SH-SY5Y (cell line): Measurements from ENCODE around the gene SNAP25.

Source experiments
- GATA2 ChIP-seq: IDR thresholded peaks from 2 replicates; pipeline ENCODE4 v1.6.1; 2011; ENCODE audit warnings: mild to moderate bottlenecking, low read depth, low read length
- GATA3 ChIP-seq: IDR thresholded peaks from 2 replicates; pipeline ENCODE4 v1.6.1; 2011; ENCODE audit warnings: low read depth, mild to moderate bottlenecking, low read length, moderate library complexity

Gene SNAP25

DNA sequence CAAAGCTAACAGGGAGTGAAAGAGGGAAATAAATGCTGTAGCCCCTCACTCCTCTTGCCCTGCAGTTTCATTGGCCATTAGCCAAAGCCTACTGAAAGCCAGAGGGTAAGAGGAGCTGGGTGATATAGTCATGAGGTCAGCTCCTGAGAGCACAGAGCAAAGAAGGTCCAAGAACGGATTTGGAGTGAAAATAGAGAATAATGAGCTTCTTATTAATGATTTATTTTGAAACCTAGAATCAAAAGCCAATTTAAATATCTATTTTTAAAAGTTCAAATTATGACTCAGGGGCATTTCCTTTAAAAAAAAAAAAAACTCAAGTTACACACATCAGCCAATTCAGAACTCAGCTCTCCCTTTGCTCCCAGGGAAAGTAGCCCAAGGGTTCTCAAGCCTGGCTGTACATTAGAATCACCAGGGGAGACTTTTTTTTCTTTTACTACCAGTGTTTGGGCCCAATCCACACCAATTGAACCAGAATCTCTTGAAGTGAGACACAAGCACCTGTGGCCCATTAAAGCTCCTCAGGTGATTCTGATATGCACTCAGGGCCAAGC lies 79.1 kb downstream of the SNAP25 start:
- no peak for TF ChIP-seq GATA3
- TF ChIP-seq GATA2: no peak

DNA sequence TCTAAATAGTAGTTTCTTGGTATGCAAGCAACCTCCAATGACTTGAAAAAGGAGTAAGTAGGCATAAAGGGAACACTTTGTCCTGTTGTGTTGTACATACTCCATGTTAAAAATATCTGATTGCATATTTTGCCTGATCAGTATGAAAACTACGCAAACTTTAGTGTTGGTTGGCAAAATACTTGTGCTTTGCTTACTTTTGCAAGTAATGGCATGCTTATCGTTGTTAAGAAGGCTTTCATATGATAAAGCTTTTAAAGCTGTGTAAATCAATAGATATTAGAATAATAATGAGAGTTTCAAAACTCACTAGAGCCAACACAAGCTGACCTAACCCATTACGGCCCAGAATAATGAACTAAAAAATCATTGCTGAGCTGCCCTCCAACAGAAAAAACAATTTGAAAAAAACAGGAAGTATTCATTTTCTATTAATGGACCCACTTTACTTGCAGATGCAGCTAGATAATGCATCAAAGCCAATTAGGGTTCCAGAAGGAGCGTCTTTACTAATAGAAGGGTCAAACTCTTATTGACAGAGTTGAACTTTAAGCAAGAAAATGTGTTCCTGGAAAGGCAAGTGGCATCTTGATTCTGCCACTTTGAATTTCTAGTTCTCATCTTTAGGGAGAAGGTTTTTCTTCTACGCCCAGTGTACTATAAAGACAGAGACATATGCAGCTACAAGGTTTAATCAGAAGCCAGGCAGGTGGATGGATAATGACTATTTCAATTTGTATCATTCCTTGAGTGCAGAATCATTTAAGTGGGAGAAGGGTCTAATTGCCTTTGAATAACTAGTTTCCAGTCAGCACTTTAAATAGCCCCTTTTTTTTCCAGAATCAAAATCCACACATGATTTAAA lies 82.2 kb downstream of the SNAP25 start:
- TF ChIP-seq GATA2 (no peak), GATA3 (no peak)

DNA sequence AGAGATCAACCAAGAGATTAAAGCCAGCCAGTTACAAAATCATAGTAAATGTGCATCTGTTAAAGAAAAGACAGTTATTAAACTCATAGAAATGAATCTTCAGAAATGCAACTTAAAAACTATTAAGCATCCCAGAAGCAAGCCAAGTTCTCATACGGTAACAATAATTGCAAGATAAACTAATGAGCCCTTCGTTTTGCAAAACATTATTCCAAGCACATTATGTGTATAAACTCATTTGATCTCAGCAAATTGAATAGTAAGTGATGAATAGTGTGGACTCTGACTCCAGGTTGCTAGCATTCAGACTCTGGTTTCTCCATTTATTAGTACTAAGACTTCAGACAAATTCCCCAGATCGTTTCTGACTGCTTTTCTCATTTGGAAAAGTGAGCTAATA lies 85.2 kb downstream of the SNAP25 start:
- TF ChIP-seq GATA2: no peak
- TF ChIP-seq GATA3: no peak

DNA sequence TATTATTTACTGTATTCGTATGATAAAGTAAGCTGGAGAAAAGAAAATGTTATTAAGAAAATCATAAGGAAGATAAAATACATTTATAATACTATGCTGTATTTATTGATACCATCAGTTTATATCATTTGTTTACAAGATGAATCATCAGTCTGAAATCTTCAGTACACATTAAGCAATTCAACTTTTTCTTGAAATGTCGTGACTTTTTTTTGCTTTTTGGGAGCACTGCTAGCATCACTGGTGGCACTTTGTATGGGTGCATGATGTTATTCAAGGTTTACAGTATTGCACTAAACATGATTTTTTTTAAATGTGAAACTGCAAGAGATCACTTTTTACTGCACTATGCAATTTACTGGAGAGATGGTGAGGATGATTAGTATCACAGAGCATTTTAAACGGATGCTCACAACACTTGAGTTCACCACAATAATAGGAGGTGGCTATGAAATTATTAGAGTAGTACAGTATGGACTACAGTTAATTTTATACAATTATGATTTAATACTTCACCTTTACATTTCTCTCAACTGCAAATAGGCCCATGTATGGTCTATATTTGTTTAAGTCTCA lies 85.9 kb downstream of the SNAP25 start:
- TF ChIP-seq GATA3 (no peak), GATA2 (no peak)

DNA sequence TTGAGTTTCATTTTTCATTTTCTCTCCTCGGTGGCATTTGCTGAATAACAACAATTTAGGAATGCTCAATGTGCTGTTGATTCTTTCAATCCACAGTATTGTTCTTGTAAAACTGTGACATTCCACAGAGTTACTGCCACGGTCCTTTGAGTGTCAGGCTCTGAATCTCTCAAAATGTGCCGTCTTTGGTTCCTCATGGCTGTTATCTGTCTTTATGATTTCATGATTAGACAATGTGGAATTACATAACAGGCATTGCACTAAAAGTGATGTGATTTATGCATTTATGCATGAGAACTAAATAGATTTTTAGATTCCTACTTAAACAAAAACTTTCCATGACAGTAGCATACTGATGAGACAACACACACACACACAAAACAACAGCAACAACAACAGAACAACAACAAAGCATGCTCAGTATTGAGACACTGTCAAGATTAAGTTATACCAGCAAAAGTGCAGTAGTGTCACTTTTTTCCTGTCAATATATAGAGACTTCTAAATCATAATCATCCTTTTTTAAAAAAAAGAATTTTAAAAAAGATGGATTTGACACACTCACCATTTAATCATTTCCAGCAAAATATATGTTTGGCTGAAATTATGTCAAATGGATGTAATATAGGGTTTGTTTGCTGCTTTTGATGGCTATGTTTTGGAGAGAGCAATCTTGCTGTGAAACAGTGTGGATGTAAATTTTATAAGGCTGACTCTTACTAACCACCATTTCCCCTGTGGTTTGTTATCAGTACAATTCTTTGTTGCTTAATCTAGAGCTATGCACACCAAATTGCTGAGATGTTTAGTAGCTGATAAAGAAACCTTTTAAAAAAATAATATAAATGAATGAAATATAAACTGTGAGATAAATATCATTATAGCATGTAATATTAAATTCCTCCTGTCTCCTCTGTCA lies 88.1 kb downstream of the SNAP25 start:
- TF ChIP-seq GATA2 (no peak), GATA3 (no peak)

DNA sequence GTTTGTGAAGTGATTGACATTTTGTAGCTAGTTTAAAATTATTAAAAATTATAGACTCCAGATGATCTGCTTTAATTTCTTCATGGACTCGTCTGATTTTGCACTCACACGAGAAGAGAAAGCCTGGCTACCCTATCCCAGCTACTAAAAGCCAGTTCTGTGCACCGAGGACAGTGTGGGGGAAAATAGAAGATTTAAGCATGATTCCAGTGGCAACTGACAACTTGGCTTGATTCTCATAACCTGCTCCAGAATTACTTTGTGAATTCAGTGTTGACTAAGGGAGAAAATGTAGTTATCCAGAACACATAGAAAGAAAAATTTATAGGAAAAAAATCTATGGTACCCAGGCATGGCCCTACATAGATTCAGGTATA lies 88.7 kb downstream of the SNAP25 start:
- TF ChIP-seq GATA2 (no peak), GATA3 (no peak)

DNA sequence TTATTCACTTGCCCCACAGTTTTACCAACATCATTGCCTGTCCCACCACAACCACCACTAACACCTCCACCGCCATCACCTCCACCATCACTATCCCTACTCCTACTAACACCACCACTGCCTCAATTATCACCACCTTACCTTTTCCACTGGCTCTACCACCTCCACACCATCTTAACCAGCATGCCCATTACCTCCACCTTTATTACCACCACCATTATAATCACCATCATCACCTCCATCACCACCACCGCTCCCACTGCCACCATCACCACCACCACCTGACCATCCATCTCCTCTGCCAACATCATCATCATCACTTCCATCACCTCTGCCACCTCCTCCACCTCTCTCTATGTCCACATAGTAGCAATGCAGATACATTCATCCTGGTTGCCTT lies 90.0 kb downstream of the SNAP25 start:
- no peak for TF ChIP-seq GATA3
- no peak for TF ChIP-seq GATA2

DNA sequence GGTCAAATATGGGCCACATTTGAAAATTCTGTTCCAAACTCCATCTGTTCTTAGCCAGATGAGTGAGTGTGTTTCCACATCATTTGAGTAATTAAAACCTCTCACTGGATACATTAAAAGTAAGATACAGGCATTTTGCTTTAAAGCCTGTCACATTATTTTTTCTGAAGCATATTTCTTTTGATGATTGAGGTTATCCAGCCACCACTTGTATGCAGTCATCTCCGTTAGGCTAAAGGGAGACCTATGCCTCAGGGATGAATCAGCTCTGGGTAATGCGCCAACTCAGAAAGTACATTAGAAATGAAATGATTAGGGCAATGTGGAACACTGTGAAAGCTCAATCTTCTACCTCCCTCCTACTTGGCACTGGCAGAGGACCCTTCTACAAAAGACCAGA lies 90.7 kb downstream of the SNAP25 start:
- TF ChIP-seq GATA3 (no peak), GATA2 (peak; percentile 56)

DNA sequence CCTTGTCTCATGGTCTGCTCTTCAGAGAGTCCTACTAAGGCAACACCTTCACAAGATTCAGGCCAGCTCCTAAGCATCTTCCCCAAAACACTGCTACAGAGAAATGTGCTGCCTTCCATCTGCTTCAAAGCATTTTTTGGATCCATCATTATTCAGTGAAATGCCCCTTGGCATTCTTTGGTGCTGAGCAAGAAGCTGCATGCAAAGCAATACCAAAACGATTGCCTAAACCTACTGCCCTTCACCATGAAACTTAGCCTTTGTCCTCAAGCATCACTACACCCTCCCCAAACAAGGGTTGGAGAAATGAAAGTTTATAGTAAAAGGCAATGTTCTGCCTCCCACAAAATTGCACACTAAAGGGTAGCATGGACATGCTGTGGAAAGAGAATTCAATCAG lies 93.5 kb downstream of the SNAP25 start:
- TF ChIP-seq GATA3: no peak
- TF ChIP-seq GATA2: no peak

DNA sequence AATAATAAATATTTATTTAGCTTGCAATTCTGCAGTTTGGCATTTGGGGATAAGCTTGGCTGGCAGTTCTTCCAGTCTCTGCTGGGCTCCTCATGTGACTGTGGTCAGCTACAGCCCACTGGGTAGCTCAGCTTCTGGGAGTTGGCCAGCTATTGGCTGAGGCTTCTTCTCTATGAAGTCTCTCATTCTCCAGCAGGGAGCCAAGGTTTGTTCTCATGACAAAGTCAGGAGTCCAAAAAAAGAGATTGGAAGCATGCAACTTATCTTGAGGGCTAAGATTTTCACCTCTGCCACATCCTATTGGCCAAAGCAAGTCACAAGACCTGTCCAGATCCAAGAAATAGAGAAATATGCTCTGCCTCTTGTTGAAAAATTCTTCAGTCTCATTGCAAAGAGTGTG lies 94.6 kb downstream of the SNAP25 start:
- TF ChIP-seq GATA2: no peak
- no peak for TF ChIP-seq GATA3

DNA sequence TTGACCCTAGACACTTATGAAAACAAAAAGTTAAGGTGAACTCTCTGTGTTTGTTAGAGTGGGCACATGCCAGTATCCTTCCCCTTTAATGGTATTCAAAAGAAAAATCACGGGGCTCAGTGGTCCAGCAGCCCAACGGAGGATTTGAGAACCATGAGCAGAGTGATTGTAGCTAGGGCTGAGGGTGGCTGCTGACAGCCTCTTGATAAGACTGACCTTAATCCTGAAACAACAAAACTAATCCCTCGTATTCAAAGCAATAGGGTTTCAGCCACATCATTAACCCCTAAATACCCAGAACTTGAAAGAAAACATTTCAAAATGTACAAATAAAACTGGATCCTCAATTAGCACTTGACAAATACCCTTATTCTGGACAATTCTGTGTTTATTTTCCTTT lies 95.1 kb downstream of the SNAP25 start:
- no peak for TF ChIP-seq GATA2
- no peak for TF ChIP-seq GATA3

DNA sequence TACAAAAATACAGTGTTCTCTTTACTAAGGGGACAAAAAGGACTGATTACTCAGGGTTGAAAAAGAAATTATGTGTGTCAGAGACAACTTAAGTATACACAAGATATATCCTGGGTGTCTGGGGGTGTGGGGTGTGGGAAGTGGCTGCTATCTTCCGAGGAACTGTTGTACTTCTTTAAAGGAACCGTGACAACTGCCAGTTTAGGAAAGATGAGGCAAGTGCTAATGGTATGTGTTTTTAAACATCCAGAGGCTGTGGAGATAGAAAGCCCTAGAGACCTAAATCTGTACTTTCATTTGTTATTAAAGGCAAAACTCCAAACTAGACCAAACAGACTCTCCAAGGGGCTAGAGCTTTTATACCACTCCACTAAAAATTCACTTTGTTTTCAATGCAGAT lies 95.6 kb downstream of the SNAP25 start:
- TF ChIP-seq GATA2 (no peak), GATA3 (no peak)

DNA sequence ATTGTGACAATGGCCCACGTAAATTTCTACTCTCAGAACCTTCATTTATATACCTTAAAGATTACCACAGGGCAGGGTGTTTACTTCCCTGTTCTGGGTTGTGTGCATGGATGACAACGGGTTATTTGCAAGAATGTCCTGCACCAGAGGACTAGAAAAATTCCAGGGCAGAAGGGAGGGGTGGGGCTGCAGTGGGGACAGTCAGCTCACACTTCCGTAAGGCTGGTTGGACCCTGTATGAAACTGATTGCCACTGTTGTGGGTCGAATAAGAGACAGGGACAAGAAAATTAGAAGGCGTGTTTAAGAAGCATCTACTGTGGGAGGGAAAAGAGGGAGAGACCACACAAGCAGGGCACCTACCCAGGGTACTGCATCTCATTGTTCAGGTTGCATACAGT lies 96.5 kb downstream of the SNAP25 start:
- TF ChIP-seq GATA2: no peak
- TF ChIP-seq GATA3: no peak

DNA sequence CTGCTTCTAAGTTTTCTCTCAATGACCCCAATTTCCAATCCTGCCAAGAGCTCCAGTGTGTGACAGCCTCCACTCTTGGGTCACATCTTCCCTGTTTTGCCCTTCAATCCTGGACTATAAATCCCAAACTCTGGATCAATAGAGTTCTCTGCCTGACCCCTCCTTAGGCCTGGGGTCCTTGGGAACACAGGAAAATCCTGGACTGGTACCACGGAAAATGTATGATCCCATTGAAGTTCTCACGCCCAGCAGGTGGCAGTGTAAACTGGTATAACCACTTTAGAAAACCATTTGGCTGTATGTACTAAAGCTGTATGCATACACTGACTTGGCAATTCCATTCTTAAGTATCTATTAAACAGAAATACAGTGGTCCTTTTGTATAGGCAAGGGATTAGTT lies 98.0 kb downstream of the SNAP25 start:
- TF ChIP-seq GATA3 (no peak), GATA2 (no peak)
